CD4-positive, alpha-beta T cell (primary cell): ENCODE data around the gene RAPGEF6. TPM values are rescaled to one million over a fixed set of nuclear protein-coding genes. Genes with fewer than 3 reads are reported as not detected.

Experiments used
- ATAC-seq: fragments of 200-7000 bp; cut with Tn5 transposase; one replicate; pipeline ENCODE4 v1.10.0; 2022; ENCODE audit warnings: mild to moderate bottlenecking; ENCODE audit not compliant: poor library complexity
- CTCF ChIA-PET: fragments of 350-600 bp; sonication (Branson Sonifier 250); formaldehyde crosslinking; loops from one replicate; lab custom pipeline; 2021; ENCODE audit warnings: antibody characterized with exemption, inconsistent platforms; lab: Charles Lee
- POLR2A ChIA-PET: fragments of 350-600 bp; sonication (Branson Sonifier 250); formaldehyde crosslinking; loops from one replicate; lab custom pipeline; 2021; ENCODE audit warnings: antibody characterized with exemption, inconsistent platforms; lab: Charles Lee
- DNase-seq, 14 experiments: peaks; one replicate each; pipeline ENCODE4 v3.0.0-alpha.2; 2013 to 2020; ENCODE audit warnings: mixed read lengths in 2 of 14
- H3K27ac ChIP-seq, 2 donors: one replicate each; pipeline versions ENCODE4 v1.5.1 to v1.7.0; 2013; ENCODE audit warnings: low read length in 2 of 2, low read depth in 1 of 2, mild to moderate bottlenecking in 1 of 2
- H3K27me3 ChIP-seq, 2 experiments: 1 replicate in 1 of 2; 2 replicates in 1 of 2; pipeline versions ENCODE4 v1.6.1 to v1.7.0; 2013; ENCODE audit warnings: low read length in 2 of 2, control low read depth in 1 of 2, mild to moderate bottlenecking in 1 of 2, moderate library complexity in 1 of 2; ENCODE audit not compliant: insufficient read depth in 2 of 2, control insufficient read depth in 1 of 2
- H3K36me3 ChIP-seq: one replicate; pipeline ENCODE4 v1.6.1; 2013; ENCODE audit warnings: low read length, control low read depth; ENCODE audit not compliant: insufficient read depth
- H3K4me1 ChIP-seq: one replicate; pipeline ENCODE4 v1.6.1; 2013; ENCODE audit warnings: low read length, control low read depth; ENCODE audit not compliant: insufficient read depth
- H3K4me3 ChIP-seq: one replicate; pipeline ENCODE4 v1.5.1; 2013; ENCODE audit warnings: mild to moderate bottlenecking, low read length, moderate library complexity
- H3K9me3 ChIP-seq, 2 experiments: 1 replicate in 1 of 2; 2 replicates in 1 of 2; pipeline versions ENCODE4 v1.6.1 to v1.7.0; 2013; ENCODE audit warnings: low read length in 2 of 2, mild to moderate bottlenecking in 2 of 2, control low read depth in 1 of 2, moderate library complexity in 1 of 2; ENCODE audit not compliant: control insufficient read depth in 1 of 2, insufficient read depth in 1 of 2
- H3K27ac Mint-ChIP-seq: one replicate; pipeline ENCODE4 v1.8.0; 2020; ENCODE audit warnings: mixed read lengths
- H3K27me3 Mint-ChIP-seq: one replicate; pipeline ENCODE4 v1.8.0; 2021; ENCODE audit warnings: mixed read lengths
- H3K36me3 Mint-ChIP-seq: one replicate; pipeline ENCODE4 v1.8.0; 2021; ENCODE audit warnings: low read depth, mixed read lengths
- H3K4me1 Mint-ChIP-seq: one replicate; pipeline ENCODE4 v1.8.0; 2021; ENCODE audit warnings: low read depth, mixed read lengths
- H3K4me3 Mint-ChIP-seq: one replicate; pipeline ENCODE4 v1.8.0; 2020; ENCODE audit warnings: mild to moderate bottlenecking, mixed read lengths
- H3K9me3 Mint-ChIP-seq: one replicate; pipeline ENCODE4 v1.8.0; 2020; ENCODE audit warnings: mixed read lengths
- intact Hi-C, 2 experiments: fragments of 100-400 bp; cut with DNase I in 1 of 2; cut with micrococcal nuclease in 1 of 2; formaldehyde crosslinking; loops; one replicate each; pipeline versions ENCODE4 v1.15.1 to v1.9.0; 2023 to 2025; cut with DNase I, micrococcal nuclease
- total RNA-seq, 174 experiments: library from RNA in 2 of 174; stranded (reverse) in 2 of 174; gene quantifications; one replicate each; pipeline ENCODE4 v1.2.3 and lab custom pipeline; 2021 to 2026
- TF ChIP-seq, protein P1 (sequence below): fragments of 200-600 bp; IDR thresholded peaks from one replicate; pipeline ENCODE4 v1.8.0; 2022; ENCODE audit warnings: antibody characterized with exemption, mild to moderate bottlenecking

RAPGEF6 gene
- total RNA-seq, 2 experiments from 2014 or later, result 83.3 to 91.4 TPM

DNA sequence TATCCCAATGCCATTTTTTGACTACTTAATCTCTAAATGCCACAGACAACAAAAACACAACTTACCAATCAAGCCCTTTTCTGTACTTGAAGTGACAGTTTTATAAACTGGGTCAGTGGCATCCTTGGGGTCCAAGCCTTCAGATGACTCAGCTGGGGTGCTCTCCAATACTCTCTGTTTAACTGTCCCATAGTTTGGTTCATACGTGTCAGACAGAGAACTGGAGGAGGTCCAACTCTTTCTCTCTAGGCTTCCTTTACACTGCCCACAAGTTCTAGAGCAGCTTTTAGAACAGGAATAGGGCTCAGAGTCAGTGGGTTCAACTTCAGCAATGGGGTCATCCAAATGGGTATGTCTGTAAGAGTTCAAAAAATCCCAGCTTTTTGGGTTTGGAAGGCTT lies 204.2 kb downstream of the RAPGEF6 start:
- Mint-ChIP-seq H3K27me3 (no peaks in the 10 kb centered on the region), H3K4me1 (peaks cover 16% of the 10 kb centered on the region), H3K4me3 (no peak overlapping the region), H3K27ac (peak overlapping the region; percentile 69), H3K9me3 (no peaks in the 10 kb centered on the region), H3K36me3 (peaks cover 96% of the 10 kb centered on the region)
- H3K27me3 ChIP-seq, result no peaks in the 10 kb centered on the region
- POLR2A ChIA-PET, result interaction anchor here (0.9 kb wide), 2 partner anchors 11 to 19 kb away, joined by 3 to 4 read pairs; no protein-coding TSS in a partner anchor
- peaks cover 90% of the 10 kb centered on the region for H3K36me3 ChIP-seq
- H3K4me3 ChIP-seq, result no peak overlapping the region
- no peaks in the 10 kb centered on the region for H3K9me3 ChIP-seq
- intact Hi-C loops, result no loop called here
- H3K4me1 ChIP-seq, result no peaks in the 10 kb centered on the region
- TF ChIP-seq, protein P1, sequence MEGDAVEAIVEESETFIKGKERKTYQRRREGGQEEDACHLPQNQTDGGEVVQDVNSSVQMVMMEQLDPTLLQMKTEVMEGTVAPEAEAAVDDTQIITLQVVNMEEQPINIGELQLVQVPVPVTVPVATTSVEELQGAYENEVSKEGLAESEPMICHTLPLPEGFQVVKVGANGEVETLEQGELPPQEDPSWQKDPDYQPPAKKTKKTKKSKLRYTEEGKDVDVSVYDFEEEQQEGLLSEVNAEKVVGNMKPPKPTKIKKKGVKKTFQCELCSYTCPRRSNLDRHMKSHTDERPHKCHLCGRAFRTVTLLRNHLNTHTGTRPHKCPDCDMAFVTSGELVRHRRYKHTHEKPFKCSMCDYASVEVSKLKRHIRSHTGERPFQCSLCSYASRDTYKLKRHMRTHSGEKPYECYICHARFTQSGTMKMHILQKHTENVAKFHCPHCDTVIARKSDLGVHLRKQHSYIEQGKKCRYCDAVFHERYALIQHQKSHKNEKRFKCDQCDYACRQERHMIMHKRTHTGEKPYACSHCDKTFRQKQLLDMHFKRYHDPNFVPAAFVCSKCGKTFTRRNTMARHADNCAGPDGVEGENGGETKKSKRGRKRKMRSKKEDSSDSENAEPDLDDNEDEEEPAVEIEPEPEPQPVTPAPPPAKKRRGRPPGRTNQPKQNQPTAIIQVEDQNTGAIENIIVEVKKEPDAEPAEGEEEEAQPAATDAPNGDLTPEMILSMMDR, result no peak
- CTCF ChIA-PET, result no interaction called here
- H3K27ac ChIP-seq, result no peak overlapping the region
- DNase-seq, result no peak
- no peak for ATAC-seq

DNA sequence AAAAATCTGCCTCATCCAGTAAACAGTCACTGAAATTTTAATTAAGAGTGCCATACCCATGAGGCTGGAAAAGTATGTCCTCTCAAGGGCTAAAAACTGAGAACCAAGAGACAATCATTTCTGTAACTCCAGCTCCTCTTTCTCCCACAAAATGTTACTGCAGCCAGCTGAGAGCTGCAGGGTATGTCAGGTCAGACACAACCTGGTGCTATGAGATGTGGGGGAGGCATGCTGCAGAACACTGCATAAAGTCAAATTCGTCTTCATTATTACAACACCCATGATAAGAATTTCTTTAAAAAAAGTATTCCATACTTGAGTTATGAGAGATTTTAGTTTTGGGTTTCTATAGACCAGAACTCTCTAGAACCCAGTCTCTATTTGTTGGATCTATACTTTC lies 209.0 kb downstream of the RAPGEF6 start:
- Histone ChIP-seq H3K4me1 (no peaks in the 10 kb centered on the region), H3K27ac (peak overlapping the region in 1 of 2 donors; percentile 3), H3K4me3 (no peak overlapping the region), H3K27me3 (no peaks in the 10 kb centered on the region), H3K36me3 (peaks cover 73% of the 10 kb centered on the region), H3K9me3 (no peaks in the 10 kb centered on the region)
- DNase-seq, result no peak
- Mint-ChIP-seq H3K36me3 (peaks cover 90% of the 10 kb centered on the region), H3K27ac (peak overlapping the region; percentile 82), H3K4me3 (no peak overlapping the region), H3K27me3 (no peaks in the 10 kb centered on the region), H3K9me3 (no peaks in the 10 kb centered on the region), H3K4me1 (peaks cover 9% of the 10 kb centered on the region)
- TF ChIP-seq, protein P1, result no peak
- ChIA-PET CTCF (interaction anchor here (0.8 kb wide), 1 partner anchor 555 kb away, joined by 3 read pairs; no protein-coding TSS in a partner anchor), POLR2A (no interaction called here)
- no peak for ATAC-seq
- intact Hi-C loops, result no loop called here

DNA sequence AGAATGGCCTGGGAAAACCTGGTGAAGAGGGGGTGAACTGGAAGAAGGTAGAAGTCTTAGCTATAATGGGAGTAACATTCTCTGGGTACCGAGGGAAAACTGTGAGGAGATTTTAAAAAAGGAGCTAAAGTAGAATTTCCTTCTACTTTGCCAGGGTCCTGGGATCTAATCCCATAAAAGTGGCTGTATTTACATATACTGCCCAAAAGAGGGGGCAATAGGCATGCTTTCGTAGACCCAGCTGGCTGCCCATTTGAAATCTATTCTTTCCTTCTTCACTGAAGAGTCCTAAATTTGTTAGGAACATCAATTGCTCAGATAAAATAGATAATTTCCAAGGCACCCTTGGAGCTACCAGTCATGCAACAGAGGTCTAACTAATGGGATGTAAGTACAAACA lies 212.0 kb downstream of the RAPGEF6 start:
- Mint-ChIP-seq H3K36me3 (peaks cover 82% of the 10 kb centered on the region), H3K4me3 (no peak overlapping the region), H3K9me3 (no peaks in the 10 kb centered on the region), H3K4me1 (peaks cover 20% of the 10 kb centered on the region), H3K27ac (no peak overlapping the region), H3K27me3 (no peaks in the 10 kb centered on the region)
- no peak overlapping the region for H3K27ac ChIP-seq
- no peaks in the 10 kb centered on the region for H3K4me1 ChIP-seq
- H3K4me3 ChIP-seq, result no peak overlapping the region
- H3K27me3 ChIP-seq, result no peaks in the 10 kb centered on the region
- ChIA-PET CTCF (interaction anchor here (1.1 to 1.6 kb wide), 2 partner anchors 13 to 167 kb away, joined by 3 to 4 read pairs; no protein-coding TSS in a partner anchor), POLR2A (interaction anchor here (0.7 kb wide), 1 partner anchor 24 kb away, joined by 3 read pairs; no protein-coding TSS in a partner anchor)
- DNase-seq (peak in 1 of 14 experiments; percentile 11), ATAC-seq (no peak)
- peaks cover 47% of the 10 kb centered on the region for H3K36me3 ChIP-seq
- intact Hi-C loops, result no loop called here
- no peaks in the 10 kb centered on the region for H3K9me3 ChIP-seq
- TF ChIP-seq, protein P1, result no peak
